IPS-20b (cell line): ENCODE results near the gene EDEM2.
"Not testable (repeated sequence)": the region's sequence is repeated elsewhere in the genome, so short reads cannot be mapped to it uniquely, and the experiment has no call there.

Experiments
- H3K27ac ChIP-seq: one replicate; pipeline ENCODE4 v1.5.1; 2013; ENCODE audit warnings: low read length
- H3K27me3 ChIP-seq: 2 replicates; pipeline ENCODE4 v1.6.1; 2013; ENCODE audit warnings: mild to moderate bottlenecking, low read length, inconsistent platforms; ENCODE audit not compliant: insufficient read depth
- H3K36me3 ChIP-seq: 2 replicates; pipeline ENCODE4 v1.6.1; 2013; ENCODE audit warnings: low read depth, mild to moderate bottlenecking, inconsistent platforms, low read length, moderate library complexity; ENCODE audit not compliant: insufficient read depth
- H3K4me1 ChIP-seq: 2 replicates; pipeline ENCODE4 v1.6.1; 2013; ENCODE audit warnings: mild to moderate bottlenecking, control low read depth, inconsistent platforms, low read length, moderate library complexity; ENCODE audit not compliant: insufficient read depth
- H3K4me3 ChIP-seq: 2 replicates; pipeline ENCODE4 v1.5.1; 2013; ENCODE audit warnings: mild to moderate bottlenecking, low read length, inconsistent platforms
- H3K9ac ChIP-seq: 2 replicates; pipeline ENCODE4 v1.6.1; 2013; ENCODE audit warnings: low read depth, mild to moderate bottlenecking, inconsistent platforms, low read length, moderate library complexity
- H3K9me3 ChIP-seq: 2 replicates; pipeline ENCODE4 v1.6.1; 2013; ENCODE audit warnings: mild to moderate bottlenecking, low read depth, low read length, inconsistent platforms; ENCODE audit not compliant: insufficient read depth

The EDEM2 gene, protein sequence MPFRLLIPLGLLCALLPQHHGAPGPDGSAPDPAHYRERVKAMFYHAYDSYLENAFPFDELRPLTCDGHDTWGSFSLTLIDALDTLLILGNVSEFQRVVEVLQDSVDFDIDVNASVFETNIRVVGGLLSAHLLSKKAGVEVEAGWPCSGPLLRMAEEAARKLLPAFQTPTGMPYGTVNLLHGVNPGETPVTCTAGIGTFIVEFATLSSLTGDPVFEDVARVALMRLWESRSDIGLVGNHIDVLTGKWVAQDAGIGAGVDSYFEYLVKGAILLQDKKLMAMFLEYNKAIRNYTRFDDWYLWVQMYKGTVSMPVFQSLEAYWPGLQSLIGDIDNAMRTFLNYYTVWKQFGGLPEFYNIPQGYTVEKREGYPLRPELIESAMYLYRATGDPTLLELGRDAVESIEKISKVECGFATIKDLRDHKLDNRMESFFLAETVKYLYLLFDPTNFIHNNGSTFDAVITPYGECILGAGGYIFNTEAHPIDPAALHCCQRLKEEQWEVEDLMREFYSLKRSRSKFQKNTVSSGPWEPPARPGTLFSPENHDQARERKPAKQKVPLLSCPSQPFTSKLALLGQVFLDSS

DNA sequence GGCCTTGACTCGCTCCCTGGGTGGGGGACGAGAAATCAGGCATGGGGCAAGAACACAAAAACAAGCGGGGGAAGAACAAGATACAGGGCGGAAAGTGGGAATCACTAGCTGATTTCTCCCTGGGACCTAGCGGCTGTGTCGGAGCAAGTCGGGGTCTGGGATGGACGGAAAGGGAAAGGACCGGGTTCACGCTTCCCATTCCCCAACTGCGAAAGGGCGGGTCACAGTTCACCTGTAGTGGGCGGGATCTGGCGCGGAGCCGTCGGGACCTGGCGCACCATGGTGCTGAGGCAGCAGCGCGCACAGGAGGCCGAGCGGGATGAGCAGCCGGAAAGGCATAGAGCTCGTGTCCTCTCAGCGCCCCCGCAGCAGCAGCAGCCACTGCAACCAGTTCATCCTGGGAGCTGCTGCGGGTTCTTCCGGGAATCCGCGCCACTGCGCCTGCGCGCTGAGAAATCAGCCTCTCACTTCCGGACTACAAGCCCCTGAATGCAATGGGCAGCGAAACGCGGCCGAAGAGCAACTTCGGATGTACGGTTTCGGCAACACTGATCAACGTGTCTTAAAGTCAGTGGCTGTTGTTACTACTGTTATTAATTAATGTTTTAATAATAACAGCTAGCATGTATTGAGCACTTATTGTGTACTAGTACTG lies at the start of gene EDEM2:
Gene EDEM2 (minus strand): TSS at position 417 of the 655 bp plus-strand sequence. CDS start 78 bp downstream, at position 339.
- H3K27ac ChIP-seq, result peak within 1 kb of the TSS; percentile 66
- peak within 1 kb of the TSS; percentile 88 for H3K9ac ChIP-seq
- H3K36me3 ChIP-seq, result peaks cover 12% of the 10 kb centered on the region
- no peaks in the 10 kb centered on the region for H3K27me3 ChIP-seq
- peaks cover 11% of the 10 kb centered on the region; the same call in 1 of the 2 replicates for H3K4me1 ChIP-seq
- H3K9me3 ChIP-seq, result no peaks in the 10 kb centered on the region
- peak within 1 kb of the TSS; percentile 93 for H3K4me3 ChIP-seq

GRCh38 chr20:35196313-35196712 lies 49.2 kb upstream of the EDEM2 start:
- Histone ChIP-seq H3K9me3 (peaks cover 23% of the 10 kb centered on the region), H3K4me1 (no peaks in the 10 kb centered on the region; the same call in 1 of the 2 replicates), H3K27me3 (no peaks in the 10 kb centered on the region), H3K36me3 (no peaks in the 10 kb centered on the region), H3K4me3 (no peak overlapping the region), H3K27ac (no peak overlapping the region), H3K9ac (no peak overlapping the region)

- H3K9me3 ChIP-seq, result peaks cover 17% of the 10 kb centered on the region; the same call in 1 of the 2 replicates
- not testable (repeated sequence) for H3K36me3 ChIP-seq, H3K27ac ChIP-seq, H3K4me3 ChIP-seq, H3K4me1 ChIP-seq, H3K27me3 ChIP-seq, H3K9ac ChIP-seq
Observed at GRCh38 chr20:35193031-35193791, 46.1 kb upstream of the EDEM2 start.

- no peaks in the 10 kb centered on the region for H3K27me3 ChIP-seq
- no peak overlapping the region for H3K9ac ChIP-seq
- H3K4me3 ChIP-seq, result no peak overlapping the region
- no peak overlapping the region for H3K27ac ChIP-seq
- H3K4me1 ChIP-seq, result no peaks in the 10 kb centered on the region; the same call in 1 of the 2 replicates
- H3K9me3 ChIP-seq, result peaks cover 16% of the 10 kb centered on the region; the same call in 1 of the 2 replicates
- H3K36me3 ChIP-seq, result no peaks in the 10 kb centered on the region
Observed at GRCh38 chr20:35192118-35192872, 45.2 kb upstream of the EDEM2 start.

- Histone ChIP-seq H3K9me3 (peaks cover 9% of the 10 kb centered on the region; the same call in 1 of the 2 replicates), H3K36me3 (no peaks in the 10 kb centered on the region), H3K4me3 (no peak overlapping the region), H3K27me3 (no peaks in the 10 kb centered on the region), H3K27ac (no peak overlapping the region), H3K9ac (no peak overlapping the region), H3K4me1 (no peaks in the 10 kb centered on the region; the same call in 1 of the 2 replicates)
Observed at GRCh38 chr20:35191419-35192117, 44.4 kb upstream of the EDEM2 start.

DNA sequence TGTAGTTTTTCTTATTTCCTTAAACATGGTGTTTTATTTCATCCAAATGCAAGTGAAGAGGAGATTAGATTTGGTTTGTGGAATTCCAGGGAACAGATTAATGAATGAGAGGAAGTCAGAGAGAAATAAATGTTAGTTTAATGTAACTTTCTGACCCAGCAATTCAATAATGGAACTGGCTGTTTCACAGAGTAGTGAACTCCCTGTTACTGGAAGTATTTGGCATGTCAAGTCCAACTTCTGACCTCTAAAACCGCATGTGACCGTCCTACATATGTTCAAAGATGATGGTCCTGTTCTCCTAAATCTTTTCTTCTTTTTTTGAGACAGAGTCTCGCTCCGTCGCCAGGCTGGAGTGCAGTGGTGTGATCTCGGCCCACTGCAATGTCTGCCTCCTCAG lies 43.4 kb upstream of the EDEM2 start:
- H3K36me3 ChIP-seq, result no peaks in the 10 kb centered on the region
- no peak overlapping the region for H3K27ac ChIP-seq
- H3K4me3 ChIP-seq, result no peak overlapping the region
- peaks cover 4% of the 10 kb centered on the region; the same call in 1 of the 2 replicates for H3K9me3 ChIP-seq
- H3K9ac ChIP-seq, result no peak overlapping the region
- H3K27me3 ChIP-seq, result no peaks in the 10 kb centered on the region
- H3K4me1 ChIP-seq, result no peaks in the 10 kb centered on the region; the same call in 1 of the 2 replicates

DNA sequence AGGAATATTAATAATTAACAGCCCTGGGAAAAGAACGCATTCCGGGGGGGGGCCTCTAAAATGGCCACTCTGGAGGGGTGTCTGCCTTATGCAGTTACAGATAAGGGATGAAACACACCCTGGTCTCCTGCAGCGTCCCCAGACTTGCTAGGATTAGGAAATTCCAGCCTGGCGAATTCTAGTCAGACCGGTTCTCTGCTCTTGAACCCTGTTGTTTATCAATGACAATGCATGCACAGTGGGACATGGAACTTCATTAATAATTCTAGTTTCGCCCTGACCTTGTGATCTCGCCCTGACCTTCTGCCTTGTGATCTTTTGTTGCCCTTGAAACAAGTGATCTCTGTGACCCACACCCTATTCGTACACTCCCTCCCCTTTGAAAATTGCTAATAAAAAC lies 42.1 kb upstream of the EDEM2 start:
- not testable (repeated sequence) for H3K9ac ChIP-seq, H3K9me3 ChIP-seq, H3K27ac ChIP-seq, H3K27me3 ChIP-seq, H3K4me1 ChIP-seq, H3K4me3 ChIP-seq, H3K36me3 ChIP-seq

DNA sequence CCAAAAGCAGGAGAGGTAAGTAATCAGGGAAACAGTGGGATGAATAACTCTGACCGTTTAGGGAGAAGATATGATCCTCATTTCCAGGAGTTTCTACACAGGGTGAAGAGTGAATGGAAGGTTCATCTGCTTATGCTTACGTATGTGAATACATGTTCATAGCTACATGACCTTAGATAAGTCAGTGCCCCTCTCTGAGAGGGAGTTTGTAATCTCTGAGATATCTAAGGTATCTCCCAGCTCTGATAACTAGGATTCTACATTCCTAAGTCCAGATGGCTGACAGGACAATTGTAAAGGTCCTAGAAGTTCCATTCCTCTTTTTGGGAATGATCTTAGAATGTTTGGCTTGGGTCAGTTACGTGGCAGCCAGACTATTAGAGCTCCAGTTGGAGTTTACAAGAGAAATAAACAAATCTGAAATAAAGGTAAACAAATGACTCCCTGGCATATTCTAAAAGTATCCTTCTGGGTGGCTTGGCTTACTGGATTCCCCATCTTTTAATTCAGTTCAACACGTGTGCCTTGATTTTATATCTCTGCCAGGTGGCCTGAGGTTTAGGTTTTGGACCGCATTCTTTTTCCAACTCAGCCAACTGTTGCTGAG lies 40.6 kb upstream of the EDEM2 start:
- no peak overlapping the region for H3K9ac ChIP-seq
- no peak overlapping the region for H3K27ac ChIP-seq
- H3K4me1 ChIP-seq, result no peaks in the 10 kb centered on the region; the same call in 1 of the 2 replicates
- no peak overlapping the region for H3K4me3 ChIP-seq
- H3K36me3 ChIP-seq, result no peaks in the 10 kb centered on the region
- no peaks in the 10 kb centered on the region for H3K27me3 ChIP-seq
- peaks cover 4% of the 10 kb centered on the region; the same call in 1 of the 2 replicates for H3K9me3 ChIP-seq

DNA sequence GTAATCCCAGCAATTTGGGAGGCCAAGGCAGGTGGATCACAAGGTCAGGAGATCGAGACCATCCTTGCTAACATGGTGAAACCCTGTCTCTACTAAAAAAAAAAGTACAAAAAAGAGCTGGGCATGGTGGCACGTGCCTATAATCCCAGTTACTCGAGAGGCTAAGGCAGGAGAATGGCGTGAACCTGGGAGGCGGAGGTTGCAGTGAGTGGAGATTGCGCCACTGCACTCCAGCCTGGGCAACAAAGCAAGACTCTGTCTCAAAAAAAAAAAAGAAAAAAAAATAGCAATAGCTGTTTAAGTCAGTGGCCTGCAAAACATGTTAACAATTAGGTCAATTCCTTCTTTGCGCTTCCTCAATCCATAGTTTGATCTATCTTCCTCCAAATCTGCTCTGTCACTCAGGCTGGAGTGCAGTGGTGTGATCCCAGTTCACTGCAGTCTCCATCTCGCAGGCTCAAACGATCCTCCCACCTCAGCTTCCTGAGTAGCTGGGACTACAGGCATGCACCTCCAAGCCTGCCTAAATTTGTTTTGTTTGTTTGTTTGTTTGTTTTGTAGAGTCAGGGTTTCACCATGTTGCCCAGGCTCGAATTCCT lies 39.7 kb upstream of the EDEM2 start:
- not testable (repeated sequence) for H3K36me3 ChIP-seq, H3K27me3 ChIP-seq, H3K9ac ChIP-seq, H3K9me3 ChIP-seq, H3K4me3 ChIP-seq, H3K27ac ChIP-seq, H3K4me1 ChIP-seq

- Histone ChIP-seq H3K27me3 (no peaks in the 10 kb centered on the region), H3K27ac (no peak overlapping the region), H3K9me3 (no peaks in the 10 kb centered on the region), H3K4me1 (no peaks in the 10 kb centered on the region), H3K4me3 (no peak overlapping the region), H3K36me3 (no peaks in the 10 kb centered on the region), H3K9ac (no peak overlapping the region)
Observed at GRCh38 chr20:35181731-35182130, 34.6 kb upstream of the EDEM2 start.
